Natural killer cell (primary cell): Measurements from ENCODE around the gene OR13G1. TPM values are rescaled to one million over a fixed set of nuclear protein-coding genes. Genes with fewer than 3 reads are reported as not detected.

ENCODE experiments used
- ATAC-seq, 3 donors: fragments of 150-1000 bp in 2 of 3; fragments of 200-7000 bp in 1 of 3; cut with Tn5 transposase; 1 replicate in 1 of 3; 2 replicates in 2 of 3; pipeline ENCODE4 v1.10.0; 2021; ENCODE audit warnings: mild to moderate bottlenecking in 2 of 3, moderate library complexity in 2 of 3
- DNase-seq, 2 donors: peaks; one replicate each; pipeline versions ENCODE4 v3.0.0 to v3.0.0-alpha.2; 2013 to 2021; ENCODE audit warnings: mixed read lengths in 1 of 2
- H3K27ac ChIP-seq: one replicate; pipeline ENCODE4 v1.5.1; 2013; ENCODE audit warnings: mild to moderate bottlenecking, low read length
- H3K27me3 ChIP-seq: one replicate; pipeline ENCODE4 v1.6.1; 2013; ENCODE audit warnings: low read length; ENCODE audit not compliant: control insufficient read depth, insufficient read depth
- H3K36me3 ChIP-seq: one replicate; pipeline ENCODE4 v1.6.1; 2013; ENCODE audit warnings: low read length; ENCODE audit not compliant: control insufficient read depth, insufficient read depth
- H3K4me1 ChIP-seq: one replicate; pipeline ENCODE4 v1.6.1; 2013; ENCODE audit warnings: low read length; ENCODE audit not compliant: control insufficient read depth, insufficient read depth
- H3K4me3 ChIP-seq: one replicate; pipeline ENCODE4 v1.5.1; 2013; ENCODE audit warnings: low read length
- H3K9me3 ChIP-seq: one replicate; pipeline ENCODE4 v1.6.1; 2013; ENCODE audit warnings: low read length; ENCODE audit not compliant: control insufficient read depth, insufficient read depth
- H3K27ac Mint-ChIP-seq, 2 donors: one replicate each; pipeline ENCODE4 v1.8.0; 2022; ENCODE audit warnings: mild to moderate bottlenecking in 2 of 2, mixed read lengths in 2 of 2, moderate library complexity in 1 of 2
- H3K27me3 Mint-ChIP-seq, 2 donors: one replicate each; pipeline ENCODE4 v1.8.0; 2022; ENCODE audit warnings: low read depth in 2 of 2, mixed read lengths in 2 of 2
- H3K36me3 Mint-ChIP-seq: one replicate; pipeline ENCODE4 v1.8.0; 2022; ENCODE audit warnings: mixed read lengths
- H3K4me1 Mint-ChIP-seq, 2 donors: one replicate each; pipeline ENCODE4 v1.8.0; 2022; ENCODE audit warnings: mixed read lengths in 2 of 2
- H3K4me3 Mint-ChIP-seq: one replicate; pipeline ENCODE4 v1.8.0; 2022; ENCODE audit warnings: mild to moderate bottlenecking, moderate library complexity, mixed read lengths
- H3K9me3 Mint-ChIP-seq, 2 donors: one replicate each; pipeline ENCODE4 v1.8.0; 2022; ENCODE audit warnings: mixed read lengths in 2 of 2
- CTCF ChIP-seq: fragments of 200-600 bp; IDR thresholded peaks from one replicate; pipeline ENCODE4 v1.8.0; 2022; ENCODE audit warnings: antibody characterized with exemption
- WGBS: methylation state at CpG from one replicate; pipeline ENCODE4 v1.1.7; 2013; ENCODE audit warnings: missing lambda C conversion rate; ENCODE audit not compliant: insufficient coverage; 5-methylcytosine and 5-hydroxymethylcytosine counted together
- intact Hi-C: fragments of 100-400 bp; cut with micrococcal nuclease; formaldehyde crosslinking; loops from one replicate; pipeline ENCODE4 v1.14.2; 2022
- total RNA-seq, 4 donors: library from RNA; stranded (reverse); fragments of 120-200 nt in 1 of 4; gene quantifications; one replicate each; pipeline versions ENCODE4 v1.2.3 to v1.2.4, GENCODE V29; 2013 to 2022

The OR13G1 gene
- total RNA-seq, 3 donors from 2014 or later (not counting 1 experiment from before 2014, with no cell fraction given) = not detected

- intact Hi-C loops = no loop called here
- Histone ChIP-seq H3K36me3 (no peaks in the 10 kb centered on the region), H3K9me3 (no peaks in the 10 kb centered on the region), H3K27me3 (no peaks in the 10 kb centered on the region), H3K4me1 (no peaks in the 10 kb centered on the region), H3K27ac (no peak overlapping the region), H3K4me3 (no peak overlapping the region)
- 59% methylated on average over 3 of the region's 3 CpGs for WGBS
- Mint-ChIP-seq H3K27ac (no peak overlapping the region), H3K36me3 (no peaks in the 10 kb centered on the region), H3K4me1 (no peaks in the 10 kb centered on the region), H3K27me3 (no peaks in the 10 kb centered on the region), H3K4me3 (no peak overlapping the region), H3K9me3 (peaks cover 0 to 4% of the 10 kb centered on the region in 2 donors)
- DNase-seq (no peak), ATAC-seq (no peak)
- TF ChIP-seq CTCF = no peak
Observed at GRCh38 chr1:247627951-247628350, 51.6 kb downstream of the OR13G1 start.

Other genes with a start within 250 kb of the OR13G1 start
- gene OR2B11, start 221.6 kb downstream of the OR13G1 start, total RNA-seq = not detected
- not detected for gene OR2C3, start 143.3 kb downstream of the OR13G1 start, total RNA-seq
- gene GCSAML, start 130.6 kb downstream of the OR13G1 start, total RNA-seq = 10 to 100 TPM in 1 of 3 donors, 1 to 10 TPM in 1, under 1 TPM in 1; 0.19 to 62.1 (median 1.4) TPM
- gene OR2G2, start 91.4 kb downstream of the OR13G1 start, total RNA-seq = not detected
- not detected for gene OR2G3, start 74.2 kb downstream of the OR13G1 start, total RNA-seq
- not detected for gene OR6F1, start 36.9 kb upstream of the OR13G1 start, total RNA-seq
- gene OR14K1, start 58.9 kb upstream of the OR13G1 start, total RNA-seq = not detected
- gene OR14A2, start 68.4 kb upstream of the OR13G1 start, total RNA-seq = not detected
- gene OR1C1, start 80.8 kb upstream of the OR13G1 start, total RNA-seq = not detected
- gene OR14A16, start 144.4 kb upstream of the OR13G1 start, total RNA-seq = not detected
- not detected for gene OR11L1, start 162.2 kb upstream of the OR13G1 start, total RNA-seq
- gene TRIM58, start 177.4 kb upstream of the OR13G1 start, total RNA-seq = 1 to 10 TPM in 2 of 3 donors, under 1 TPM in 1; 0.50 to 3.9 (median 1.9) TPM
- 1 to 10 TPM in 1 of 3 donors, under 1 TPM in 2; 0.41 to 1.0 (median 0.65) TPM for gene OR2W3, start 215.8 kb upstream of the OR13G1 start, total RNA-seq
- not detected for gene OR2T8, start 240.5 kb upstream of the OR13G1 start, total RNA-seq
- gene OR2AJ1, start 245.2 kb upstream of the OR13G1 start, total RNA-seq = not detected